HepG2 (cell line): ENCODE data around the gene OST4. TPM values are rescaled to one million over a fixed set of nuclear protein-coding genes. Genes with fewer than 3 reads are reported as not detected.

Source experiments
- CEBPG ChIP-seq: IDR thresholded peaks from 2 replicates; pipeline ENCODE4 v1.6.1; 2016
- CREM ChIP-seq, 2 experiments: sonication (generic) in 1 of 2; formaldehyde crosslinking in 1 of 2; IDR thresholded peaks; 2 replicates each; pipeline versions ENCODE4 v1.4.0 to v1.6.1; 2016 to 2020; ENCODE audit warnings: antibody characterized with exemption in 1 of 2, mild to moderate bottlenecking in 1 of 2, missing genetic modification reagents in 1 of 2
- DBP ChIP-seq: sonication (generic); formaldehyde crosslinking; IDR thresholded peaks from 2 replicates; pipeline ENCODE4 v1.4.0; 2020; ENCODE audit warnings: missing genetic modification reagents; ENCODE audit errors: not compliant biosample characterization
- GABPA ChIP-seq, 2 experiments: IDR thresholded peaks; 2 replicates each; pipeline ENCODE4 v1.6.1; 2011 to 2016; ENCODE audit warnings: low read depth in 2 of 2, low read length in 1 of 2, missing biosample characterization in 1 of 2, missing genetic modification characterization in 1 of 2
- HHEX ChIP-seq: IDR thresholded peaks from 2 replicates; pipeline ENCODE4 v1.6.1; 2016; ENCODE audit warnings: control low read depth
- HOXA5 ChIP-seq: sonication (generic); formaldehyde crosslinking; IDR thresholded peaks from 2 replicates; pipeline ENCODE4 v1.4.0; 2020; ENCODE audit warnings: missing genetic modification reagents
- KDM1A ChIP-seq: IDR thresholded peaks from 2 replicates; pipeline ENCODE4 v1.6.1; 2016; ENCODE audit warnings: missing compliant biosample characterization
- LBX2 ChIP-seq: sonication (generic); formaldehyde crosslinking; IDR thresholded peaks from 2 replicates; pipeline ENCODE4 v1.5.0; 2020; ENCODE audit warnings: missing genetic modification reagents, mild to moderate bottlenecking, borderline replicate concordance
- NKX3-1 ChIP-seq: sonication (generic); formaldehyde crosslinking; IDR thresholded peaks from 2 replicates; pipeline ENCODE4 v1.5.0; 2020; ENCODE audit warnings: missing genetic modification reagents
- PHF21A ChIP-seq: sonication (generic); formaldehyde crosslinking; IDR thresholded peaks from 2 replicates; pipeline ENCODE4 v1.5.0; 2020; ENCODE audit warnings: mild to moderate bottlenecking, missing genetic modification reagents
- SMAD1 ChIP-seq: sonication (generic); formaldehyde crosslinking; IDR thresholded peaks from 2 replicates; pipeline ENCODE4 v1.4.0; 2020; ENCODE audit warnings: missing genetic modification reagents, low read depth, mild to moderate bottlenecking, borderline replicate concordance
- SNAPC4 ChIP-seq: sonication (generic); formaldehyde crosslinking; IDR thresholded peaks from 2 replicates; pipeline ENCODE4 v1.4.0; 2020; ENCODE audit warnings: mild to moderate bottlenecking, missing genetic modification reagents
- SP140L ChIP-seq: sonication (generic); formaldehyde crosslinking; IDR thresholded peaks from 2 replicates; pipeline ENCODE4 v1.4.0; 2020; ENCODE audit warnings: missing genetic modification reagents, borderline replicate concordance
- THAP7 ChIP-seq: sonication (generic); formaldehyde crosslinking; IDR thresholded peaks from 2 replicates; pipeline ENCODE4 v1.8.1; 2023; ENCODE audit warnings: mild to moderate bottlenecking, missing genetic modification reagents
- XRCC5 ChIP-seq: fragments of 200-400 bp; formaldehyde crosslinking; optimal IDR thresholded peaks from 2 replicates; pipeline ENCODE3; 2017; ENCODE audit warnings: mild to moderate bottlenecking, low read length
- ZBTB33 ChIP-seq: sonication (generic); formaldehyde crosslinking; IDR thresholded peaks from 2 replicates; pipeline ENCODE4 v1.4.0; 2020; ENCODE audit warnings: missing genetic modification reagents
- ZNF124 ChIP-seq: sonication (generic); formaldehyde crosslinking; IDR thresholded peaks from 2 replicates; pipeline ENCODE4 v1.4.0; 2020; ENCODE audit warnings: missing genetic modification reagents
- ZNF430 ChIP-seq: sonication (generic); formaldehyde crosslinking; IDR thresholded peaks from 2 replicates; pipeline ENCODE4 v1.9.0; 2021; ENCODE audit warnings: mild to moderate bottlenecking, missing genetic modification reagents
- ZNF577 ChIP-seq: sonication (generic); formaldehyde crosslinking; IDR thresholded peaks from 2 replicates; pipeline ENCODE4 v1.4.0; 2020; ENCODE audit warnings: mild to moderate bottlenecking, low read depth, missing genetic modification reagents, borderline replicate concordance
- ZNF878 ChIP-seq: sonication (generic); formaldehyde crosslinking; IDR thresholded peaks from 2 replicates; pipeline ENCODE4 v1.8.1; 2023; ENCODE audit warnings: mild to moderate bottlenecking, missing genetic modification reagents, moderate library complexity
- ZNF891 ChIP-seq: sonication (generic); formaldehyde crosslinking; IDR thresholded peaks from 2 replicates; pipeline ENCODE4 v1.5.0; 2020; ENCODE audit warnings: mild to moderate bottlenecking, missing genetic modification reagents
- polyA plus RNA-seq, 8 experiments: library from polyadenylated mRNA; depleted of rRNA in 3 of 8; stranded (reverse) in 7 of 8; unstranded in 1 of 8; fragments of >200 nt; fragmentation: Illumina TruSeq in 4 of 8; extraction: Trizol in 4 of 8; gene quantifications; 2 replicates each; pipeline versions ENCODE4 v1.2.1 to v1.2.3, GENCODE V29; 2011 to 2016; ENCODE audit warnings: low read depth in 4 of 8, missing spikeins in 1 of 8, mixed read lengths in 1 of 8; ENCODE audit not compliant: insufficient read depth in 1 of 8
- total RNA-seq, 5 experiments: library from RNA; depleted of rRNA; stranded (reverse); fragments of >200 nt; fragmentation: Illumina TruSeq; extraction: Trizol; gene quantifications; 2 replicates each; pipeline ENCODE4 v1.2.3, GENCODE V29; 2016; ENCODE audit warnings: low read depth in 1 of 5

OST4 gene
- total and polyA plus RNA-seq, 2 of the 13 experiments (the other 11 are each of a cell fraction or from before 2014, with no cell fraction given) = 498 to 584 TPM

GRCh38 chr2:27032495-27033252 lies 38.8 kb downstream of the OST4 start, which contains the start of gene TMEM214 (continued):
- TF ChIP-seq ZNF430 (CRISPR knock-in tag) (no peak; the same call in 1 of the 2 replicates), DBP (CRISPR knock-in tag) (no peak), XRCC5 (peak; percentile 85), SMAD1 (CRISPR knock-in tag) (0 out of 2 replicates have a peak, but pooled peaks have one; percentile 70), LBX2 (CRISPR knock-in tag) (no peak), ZNF878 (CRISPR knock-in tag) (no peak), SNAPC4 (CRISPR knock-in tag) (no peak), NKX3-1 (CRISPR knock-in tag) (peak; percentile 96), HOXA5 (CRISPR knock-in tag) (peak; percentile 94), ZBTB33 (no peak), CREM (IDR thresholded peaks at IDR 0.05) (peak; percentile 61), CREM (CRISPR knock-in tag; IDR thresholded peaks at IDR 0.05) (no peak), THAP7 (CRISPR knock-in tag) (no peak), SP140L (CRISPR knock-in tag) (no peak), ZNF891 (CRISPR knock-in tag) (0 out of 2 replicates have a peak, but pooled peaks have one; percentile 39), HHEX (CRISPR knock-in tag) (no peak), KDM1A (CRISPR knock-in tag) (0 out of 2 replicates have a peak, but pooled peaks have one; percentile 6), CEBPG (CRISPR knock-in tag) (no peak), PHF21A (CRISPR knock-in tag) (peak; percentile 39; the same call in 1 of the 2 replicates), ZNF577 (CRISPR knock-in tag) (no peak), ZNF124 (CRISPR knock-in tag) (peak; percentile 76), GABPA (IDR thresholded peaks at IDR 0.05; ENCODE audit: low read depth, low read length) (peak; percentile 57), GABPA (CRISPR knock-in tag; IDR thresholded peaks at IDR 0.05; ENCODE audit: low read depth) (peak; percentile 73)
